HUES64 (cell line): ENCODE results near the gene CCNDBP1.

Experiments used
- H3K27ac ChIP-seq: 2 replicates; pipeline ENCODE4 v1.7.0; 2013; ENCODE audit warnings: low read depth, low read length, inconsistent platforms
- H3K27me3 ChIP-seq: 2 replicates; pipeline ENCODE4 v1.6.1; 2013; ENCODE audit warnings: mild to moderate bottlenecking, low read length; ENCODE audit not compliant: insufficient read depth
- H3K36me3 ChIP-seq: 2 replicates; pipeline ENCODE4 v1.6.1; 2013; ENCODE audit warnings: mild to moderate bottlenecking, low read length; ENCODE audit not compliant: insufficient read depth
- H3K4me1 ChIP-seq: 2 replicates; pipeline ENCODE4 v1.6.1; 2013; ENCODE audit warnings: mild to moderate bottlenecking, low read length, moderate library complexity; ENCODE audit not compliant: insufficient read depth
- H3K4me3 ChIP-seq: 2 replicates; pipeline ENCODE4 v1.5.1; 2013; ENCODE audit warnings: mild to moderate bottlenecking, low read length, moderate library complexity
- H3K9ac ChIP-seq: 2 replicates; pipeline ENCODE4 v1.6.1; 2013; ENCODE audit warnings: mild to moderate bottlenecking, low read depth, low read length
- H3K9me3 ChIP-seq: 2 replicates; pipeline ENCODE4 v1.6.1; 2013; ENCODE audit warnings: low read depth, low read length; ENCODE audit not compliant: insufficient read depth
- WGBS: fragments of 150-250, 120-280 bp; methylation state at CpG from one replicate; pipeline ENCODE4 v1.1.7; 2013; ENCODE audit warnings: missing lambda C conversion rate; 5-methylcytosine and 5-hydroxymethylcytosine counted together

The CCNDBP1 gene

DNA sequence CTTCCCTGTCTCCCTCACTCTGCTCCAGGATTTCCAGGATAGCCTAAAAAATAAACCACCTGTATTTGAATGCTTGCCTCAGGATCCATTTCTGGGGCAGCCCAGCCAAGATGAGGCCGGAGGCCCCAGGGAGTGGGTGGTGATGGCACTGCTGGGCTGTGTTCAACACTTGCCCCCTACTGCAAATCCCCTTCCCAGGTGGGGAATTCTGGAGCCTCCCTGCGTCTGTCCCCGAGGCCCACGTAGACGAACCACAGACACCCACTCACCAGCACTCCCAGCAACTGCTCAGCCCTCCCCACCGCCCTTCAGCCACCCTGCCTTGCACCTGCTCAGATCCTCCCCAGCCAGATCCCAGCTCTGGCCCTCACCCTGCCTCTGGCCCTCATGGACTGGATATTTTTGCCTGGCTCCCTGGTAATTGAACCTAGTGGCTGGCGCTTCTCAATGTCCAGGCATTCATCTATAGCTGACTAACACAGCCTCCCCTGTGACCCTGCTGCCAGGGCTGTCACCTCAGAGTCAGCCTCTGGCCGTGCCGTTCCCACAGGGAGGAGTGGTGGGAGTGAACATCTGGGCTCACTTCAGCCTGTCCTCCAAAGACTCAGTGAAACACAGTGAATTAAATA lies 52.8 kb downstream of the CCNDBP1 start:
- Histone ChIP-seq H3K27me3 (no peaks in the 10 kb centered on the region; the same call in 1 of the 2 replicates), H3K4me1 (no peaks in the 10 kb centered on the region), H3K27ac (no peak overlapping the region), H3K36me3 (no peaks in the 10 kb centered on the region), H3K9me3 (no peaks in the 10 kb centered on the region), H3K9ac (no peak overlapping the region), H3K4me3 (no peak overlapping the region)
- 88% methylated on average over 8 of the region's 9 CpGs for WGBS

- Histone ChIP-seq H3K27ac (no peak overlapping the region), H3K9me3 (no peaks in the 10 kb centered on the region), H3K4me3 (no peak overlapping the region), H3K4me1 (no peaks in the 10 kb centered on the region), H3K9ac (no peak overlapping the region), H3K27me3 (no peaks in the 10 kb centered on the region; the same call in 1 of the 2 replicates), H3K36me3 (no peaks in the 10 kb centered on the region)
- 88% methylated on average over 10 of the region's 10 CpGs for WGBS
Measured at GRCh38 chr15:43238671-43239131, 53.5 kb downstream of the CCNDBP1 start.

DNA sequence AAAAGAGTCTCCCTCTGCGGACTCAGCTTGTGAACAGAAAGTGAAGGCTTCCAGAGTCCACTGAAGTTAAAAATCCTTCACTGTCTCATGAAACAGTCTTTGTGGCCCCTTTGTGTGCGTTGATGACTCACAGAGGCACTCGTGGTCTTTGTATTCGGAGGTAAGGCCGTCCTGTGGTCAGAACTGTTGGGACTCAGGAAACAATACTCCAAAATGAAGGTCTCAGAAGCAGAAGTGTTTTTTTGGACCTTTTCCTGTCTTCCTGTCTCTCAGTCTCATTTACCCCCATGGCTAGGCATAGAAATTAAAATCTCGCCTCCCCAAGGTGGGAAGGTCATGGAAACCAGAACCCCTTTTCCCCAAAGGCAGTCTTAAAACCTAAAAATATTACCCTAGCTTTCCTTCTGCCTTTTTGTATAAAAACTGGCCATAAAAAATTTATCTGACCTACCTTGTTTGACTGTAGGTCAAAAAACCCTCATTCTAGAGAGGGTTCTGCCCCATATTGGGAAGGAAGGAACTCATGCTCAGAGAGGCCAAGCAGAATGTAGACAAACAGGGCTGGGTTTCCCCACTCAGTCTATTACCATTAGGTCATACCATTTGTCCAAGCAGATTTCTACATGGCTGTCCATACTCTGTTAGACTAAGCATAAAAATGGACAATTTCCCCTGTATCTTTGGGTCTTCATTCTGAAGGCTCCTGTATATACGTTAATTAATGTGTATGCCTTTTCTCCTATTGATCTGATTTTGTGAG lies 54.7 kb downstream of the CCNDBP1 start:
- no peaks in the 10 kb centered on the region for H3K9me3 ChIP-seq
- H3K4me3 ChIP-seq: no peak overlapping the region
- no peak overlapping the region for H3K9ac ChIP-seq
- no peaks in the 10 kb centered on the region; the same call in 1 of the 2 replicates for H3K27me3 ChIP-seq
- 90% methylated on average over 6 of the region's 7 CpGs for WGBS
- no peaks in the 10 kb centered on the region for H3K36me3 ChIP-seq
- no peaks in the 10 kb centered on the region for H3K4me1 ChIP-seq
- no peak overlapping the region for H3K27ac ChIP-seq

DNA sequence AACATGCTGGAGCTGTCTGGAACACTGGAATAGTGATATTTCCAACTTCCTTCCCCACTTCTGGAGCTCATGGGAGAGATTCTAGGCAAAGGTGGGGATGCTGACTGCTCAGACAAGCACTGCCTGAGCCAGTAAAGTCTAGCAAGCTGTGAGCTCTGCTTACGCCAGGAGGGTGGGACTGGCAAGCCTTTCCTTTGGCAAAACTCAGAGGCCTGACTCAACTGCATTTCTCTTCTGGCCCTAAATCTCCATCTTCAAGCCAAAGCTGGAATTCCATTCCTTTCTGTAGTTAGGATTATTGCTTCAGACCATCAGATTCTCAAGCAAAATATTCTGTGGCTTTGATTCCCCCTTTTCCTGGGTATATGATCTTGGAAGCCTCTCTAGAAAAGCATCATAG lies 55.9 kb downstream of the CCNDBP1 start:
- Histone ChIP-seq H3K4me3 (no peak overlapping the region), H3K9ac (no peak overlapping the region), H3K4me1 (no peaks in the 10 kb centered on the region), H3K27ac (no peak overlapping the region), H3K27me3 (no peaks in the 10 kb centered on the region), H3K36me3 (no peaks in the 10 kb centered on the region), H3K9me3 (no peaks in the 10 kb centered on the region)
- WGBS: 86% methylated on average over 1 of the region's 1 CpG

- Histone ChIP-seq H3K27ac (no peak overlapping the region), H3K4me3 (no peak overlapping the region), H3K27me3 (no peaks in the 10 kb centered on the region), H3K9me3 (no peaks in the 10 kb centered on the region), H3K9ac (no peak overlapping the region), H3K4me1 (no peaks in the 10 kb centered on the region), H3K36me3 (no peaks in the 10 kb centered on the region)
- 79% methylated on average over 5 of the region's 5 CpGs for WGBS
Measured at GRCh38 chr15:43242616-43243015, 57.4 kb downstream of the CCNDBP1 start.

- Histone ChIP-seq H3K4me1 (no peaks in the 10 kb centered on the region), H3K27ac (no peak overlapping the region), H3K9ac (no peak overlapping the region), H3K27me3 (no peaks in the 10 kb centered on the region), H3K4me3 (no peak overlapping the region), H3K36me3 (no peaks in the 10 kb centered on the region), H3K9me3 (no peaks in the 10 kb centered on the region)
- WGBS: 95% methylated on average over 2 of the region's 2 CpGs
Measured at GRCh38 chr15:43243020-43243645, 57.9 kb downstream of the CCNDBP1 start.

DNA sequence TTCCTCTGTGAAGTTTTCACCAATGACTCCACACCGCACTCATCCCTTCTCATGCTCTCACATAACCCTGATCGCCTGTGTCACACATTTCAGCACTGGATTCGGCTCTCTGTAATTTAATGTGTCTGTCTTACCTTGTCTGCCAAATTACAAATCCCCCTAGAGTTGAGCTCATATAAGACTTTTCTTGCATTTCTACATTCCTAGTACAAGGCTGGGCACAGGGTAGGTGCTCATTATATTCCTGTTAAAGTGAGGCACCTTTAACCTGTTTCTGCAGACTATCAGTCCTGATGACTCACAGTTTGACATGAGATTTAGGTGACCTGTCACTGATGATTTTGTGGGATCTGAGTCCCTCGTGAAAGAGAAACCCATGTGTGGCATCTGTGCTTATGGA lies 58.9 kb downstream of the CCNDBP1 start:
- Histone ChIP-seq H3K27ac (no peak overlapping the region), H3K4me3 (no peak overlapping the region), H3K4me1 (no peaks in the 10 kb centered on the region), H3K36me3 (no peaks in the 10 kb centered on the region), H3K9ac (no peak overlapping the region), H3K27me3 (no peaks in the 10 kb centered on the region), H3K9me3 (no peaks in the 10 kb centered on the region)
- WGBS: 92% methylated on average over 4 of the region's 4 CpGs

GRCh38 chr15:43246261-43246774 lies 61.1 kb downstream of the CCNDBP1 start:
- Histone ChIP-seq H3K36me3 (no peaks in the 10 kb centered on the region), H3K4me1 (no peaks in the 10 kb centered on the region), H3K9me3 (no peaks in the 10 kb centered on the region), H3K27ac (no peak overlapping the region), H3K27me3 (no peaks in the 10 kb centered on the region), H3K4me3 (no peak overlapping the region), H3K9ac (no peak overlapping the region)
- WGBS: 91% methylated on average over 6 of the region's 6 CpGs
